Esophagus squamous epithelium (tissue), 4 donors: ENCODE measurements around the gene AMD1.

Experiments
- CTCF ChIP-seq, 6 experiments: fragments of 450-650 bp in 4 of 6; fragments of 200-600 bp in 2 of 6; sonication (generic) in 2 of 6; IDR thresholded peaks; one replicate each; pipeline ENCODE4 v1.5.1; 2016 to 2019; ENCODE audit warnings: antibody characterized with exemption in 6 of 6, mild to moderate bottlenecking in 4 of 6, moderate library complexity in 4 of 6
- POLR2A ChIP-seq, 4 donors: fragments of 450-650 bp; IDR thresholded peaks; one replicate each; pipeline ENCODE4 v1.6.1; 2017; ENCODE audit warnings: antibody characterized with exemption in 4 of 4, mild to moderate bottlenecking in 4 of 4, moderate library complexity in 3 of 4

- TF ChIP-seq POLR2A (IDR thresholded peaks at IDR 0.05) (no peak), CTCF (IDR thresholded peaks at IDR 0.05) (no peak)
These were observed 16.6 kb upstream of the AMD1 start for GRCh38 chr6:110858016-110858415.
